Activated naive CD8-positive, alpha-beta T cell treated with anti-CD3 and anti-CD28 coated beads, Interleukin-2, amount 50 U/mL, for 16 hours (primary cell): Measurements from ENCODE around the gene ZER1.
A peak's percentile ranks its signal among the peaks of the same experiment; 100 is the strongest.
"Not testable (repeated sequence)": the region's sequence is repeated elsewhere in the genome, so short reads cannot be mapped to it uniquely, and the experiment has no call there.

Experiments
- DNase-seq: peaks from one replicate; pipeline ENCODE4 v3.0.0-alpha.2; 2020; ENCODE audit warnings: low read depth, low spot score

Gene ZER1

DNA sequence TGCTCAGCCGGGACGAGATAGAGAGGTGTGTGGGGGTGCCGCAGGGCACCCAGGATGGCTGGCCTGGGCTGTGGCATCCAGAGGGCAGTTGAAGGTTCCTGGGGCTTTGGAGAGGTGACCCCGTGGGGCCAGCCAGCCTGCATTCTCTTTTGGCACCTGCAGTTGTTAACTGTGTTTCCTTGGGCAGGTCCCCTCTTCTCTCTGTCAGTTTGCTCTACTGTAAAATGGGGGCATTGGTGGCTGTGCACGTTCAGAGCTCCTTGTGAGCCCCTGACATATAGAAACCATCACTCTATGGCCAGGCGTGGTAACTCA is 56.3 kb downstream of the ZER1 start:
- DNase-seq: no peak

DNA sequence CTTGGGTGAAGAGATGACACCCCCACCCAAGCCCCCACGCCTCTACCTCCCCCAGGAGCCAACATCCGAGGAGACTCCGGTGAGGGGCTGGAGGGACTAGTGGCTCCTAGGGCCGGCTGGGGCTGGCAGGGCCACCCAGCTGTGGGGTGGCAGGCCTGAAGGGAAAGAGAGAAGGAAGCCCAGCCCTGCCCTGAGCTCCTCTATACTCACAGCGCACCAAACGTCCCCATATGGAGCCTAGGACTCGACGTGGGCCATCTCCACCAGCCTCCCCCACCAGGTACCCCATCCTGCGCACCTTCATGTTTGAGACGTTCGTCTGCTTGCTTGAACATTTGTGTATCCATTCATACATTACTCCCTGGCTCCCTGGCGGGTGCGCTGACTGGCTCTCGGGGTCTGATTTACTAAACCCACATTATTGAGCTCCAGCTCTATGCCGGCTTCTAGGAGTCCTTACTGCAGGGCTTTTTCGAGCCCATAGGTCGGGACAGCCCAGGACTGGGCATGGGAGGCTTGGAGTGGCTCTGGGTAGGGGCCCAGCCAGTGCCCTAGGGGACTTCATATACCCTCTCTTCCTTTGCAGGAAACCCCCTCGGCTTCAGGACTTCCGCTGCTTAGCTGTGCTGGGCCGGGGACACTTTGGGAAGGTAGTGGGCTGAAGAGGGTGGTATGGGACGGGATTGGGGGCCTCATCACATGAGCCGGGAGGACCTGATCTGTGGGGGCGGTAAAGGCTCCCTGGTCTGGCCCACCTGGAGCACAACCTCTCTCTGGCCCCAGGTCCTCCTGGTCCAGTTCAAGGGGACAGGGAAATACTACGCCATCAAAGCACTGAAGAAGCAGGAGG is 56.9 kb downstream of the ZER1 start:
- DNase-seq: no peak

DNA sequence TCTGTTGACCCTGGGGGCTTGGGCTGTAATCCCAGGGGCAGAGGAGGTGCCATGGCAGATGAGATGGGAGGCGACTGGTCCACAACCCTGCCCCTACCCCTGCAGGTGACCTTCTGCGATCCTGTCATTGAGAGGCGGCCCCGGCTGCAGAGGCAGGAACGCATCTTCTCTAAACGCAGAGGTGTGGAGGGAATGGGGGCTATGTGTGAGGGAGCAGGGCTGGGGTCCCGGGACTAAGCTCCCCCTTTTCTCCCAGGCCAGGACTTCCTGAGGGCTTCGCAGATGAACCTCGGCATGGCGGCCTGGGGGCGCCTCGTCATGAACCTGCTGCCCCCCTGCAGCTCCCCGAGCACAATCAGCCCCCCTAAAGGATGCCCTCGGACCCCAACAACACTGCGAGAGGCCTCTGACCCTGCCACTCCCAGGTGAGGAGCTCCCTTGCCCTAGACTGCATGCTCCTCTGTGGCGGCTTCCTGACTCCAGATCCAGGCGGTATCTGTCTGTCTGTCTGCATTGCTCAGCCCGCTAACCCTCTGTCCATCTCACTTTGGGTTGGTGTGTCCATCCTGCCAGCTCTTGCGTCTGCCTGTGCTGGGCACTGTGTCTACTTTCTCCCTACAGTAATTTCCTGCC is 57.7 kb downstream of the ZER1 start:
- DNase-seq: no peak

DNA sequence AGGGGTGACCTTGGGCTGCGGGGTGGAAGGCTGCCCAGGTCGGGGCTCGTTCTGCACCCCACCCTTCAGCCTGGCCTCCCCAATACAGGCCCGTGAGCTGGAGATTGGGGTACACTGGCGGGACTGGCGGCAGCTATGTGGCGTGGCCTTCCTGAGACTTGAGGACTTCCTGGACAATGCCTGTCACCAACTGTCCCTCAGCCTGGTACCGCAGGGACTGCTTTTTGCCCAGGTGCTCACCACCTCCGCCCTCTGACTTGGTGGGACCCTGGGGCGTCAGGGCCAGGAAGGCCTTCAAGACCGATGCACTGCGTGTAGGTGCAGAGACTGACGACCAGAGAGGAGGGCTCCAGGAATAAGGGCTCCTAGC is 58.3 kb downstream of the ZER1 start:
- no peak for DNase-seq

DNA sequence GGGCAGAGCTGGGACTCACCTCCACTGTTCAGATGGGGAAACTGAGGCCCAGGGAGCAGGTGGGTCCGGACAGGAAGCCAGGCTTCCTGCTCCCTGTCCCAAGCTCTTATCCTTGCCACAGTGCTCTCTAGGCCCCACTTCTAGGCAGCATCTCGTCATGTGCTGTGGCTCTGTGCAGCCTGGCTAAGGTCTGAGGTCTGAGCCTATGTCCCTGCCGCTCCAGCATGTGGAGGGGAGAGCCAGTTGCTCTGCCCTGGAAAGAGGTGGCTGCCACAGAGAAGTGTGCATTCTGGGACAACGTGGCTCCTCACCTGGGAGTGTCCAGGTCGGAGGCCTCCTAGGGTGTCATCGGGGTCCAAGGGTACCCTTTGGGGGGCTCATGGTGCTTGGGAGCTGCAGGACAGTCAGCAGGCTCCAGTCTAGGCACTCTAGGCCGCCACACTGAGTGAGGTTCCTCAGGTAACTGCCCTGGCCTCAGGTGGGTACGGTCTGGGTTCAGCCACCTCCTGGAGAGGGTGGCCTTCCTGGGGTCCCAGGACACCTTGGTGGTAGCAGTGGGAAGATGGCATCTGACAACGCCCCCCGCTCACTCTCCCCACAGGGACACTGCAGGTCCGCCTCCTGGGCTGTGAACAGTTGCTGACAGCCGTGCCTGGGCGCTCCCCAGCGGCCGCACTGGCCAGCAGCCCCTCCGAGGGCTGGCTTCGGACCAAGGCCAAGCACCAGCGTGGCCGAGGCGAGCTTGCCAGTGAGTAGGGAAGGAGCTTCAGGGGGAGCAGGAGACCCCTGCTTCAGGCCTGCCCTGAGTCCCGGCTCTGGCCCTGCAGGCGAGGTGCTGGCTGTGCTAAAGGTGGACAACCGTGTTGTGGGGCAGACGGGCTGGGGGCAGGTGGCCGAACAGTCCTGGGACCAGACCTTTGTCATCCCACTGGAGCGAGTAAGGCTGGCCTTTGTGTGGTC is 59.0 kb downstream of the ZER1 start:
- no peak for DNase-seq

DNA sequence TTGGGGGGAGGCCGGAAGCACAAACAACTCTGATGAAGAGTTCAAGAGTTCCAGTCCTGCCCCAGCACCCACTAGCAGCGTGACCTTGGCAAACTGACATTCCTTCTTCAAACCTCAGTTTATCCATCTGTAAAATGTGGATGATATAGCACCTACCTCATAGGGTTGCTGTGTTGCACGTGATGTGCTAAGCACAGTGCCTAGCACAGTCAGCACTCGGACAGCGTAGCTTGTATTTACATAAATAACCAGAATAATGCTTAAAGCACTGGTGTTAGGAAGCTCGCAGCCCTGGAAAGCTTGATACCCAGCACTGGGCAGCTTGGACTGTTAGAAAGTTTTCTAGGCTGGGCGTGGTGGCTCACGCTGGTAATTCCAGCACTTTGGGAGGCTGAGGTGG is 64.3 kb downstream of the ZER1 start:
- DNase-seq: no peak

DNA sequence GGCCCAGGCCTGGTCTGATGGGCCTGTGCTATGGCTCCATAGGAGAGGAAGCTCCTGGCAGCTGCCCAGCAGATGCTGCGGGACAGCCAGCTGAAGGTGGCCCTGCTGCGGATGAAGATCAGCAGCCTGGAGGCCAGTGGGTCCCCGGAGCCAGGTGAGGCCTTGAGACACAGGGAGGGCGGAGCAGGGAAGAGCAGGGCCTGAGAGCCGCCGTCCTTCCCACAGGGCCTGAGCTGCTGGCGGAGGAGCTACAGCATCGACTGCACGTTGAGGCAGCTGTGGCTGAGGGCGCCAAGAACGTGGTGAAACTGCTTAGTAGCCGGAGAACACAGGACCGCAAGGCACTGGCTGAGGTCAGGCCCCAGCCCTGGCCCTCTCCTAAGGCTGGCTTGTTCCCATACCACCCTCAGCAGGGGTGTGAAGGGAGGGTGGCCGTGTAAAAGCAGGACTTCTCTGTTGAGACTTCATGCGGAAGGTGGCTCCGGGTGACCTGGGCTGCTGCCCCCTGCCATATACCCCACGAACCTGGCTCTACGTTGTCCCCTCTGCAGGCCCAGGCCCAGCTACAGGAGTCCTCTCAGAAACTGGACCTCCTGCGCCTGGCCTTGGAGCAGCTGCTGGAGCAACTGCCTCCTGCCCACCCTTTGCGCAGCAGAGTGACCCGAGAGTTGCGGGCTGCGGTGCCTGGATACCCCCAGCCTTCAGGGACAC is 64.9 kb downstream of the ZER1 start:
- no peak for DNase-seq

DNA sequence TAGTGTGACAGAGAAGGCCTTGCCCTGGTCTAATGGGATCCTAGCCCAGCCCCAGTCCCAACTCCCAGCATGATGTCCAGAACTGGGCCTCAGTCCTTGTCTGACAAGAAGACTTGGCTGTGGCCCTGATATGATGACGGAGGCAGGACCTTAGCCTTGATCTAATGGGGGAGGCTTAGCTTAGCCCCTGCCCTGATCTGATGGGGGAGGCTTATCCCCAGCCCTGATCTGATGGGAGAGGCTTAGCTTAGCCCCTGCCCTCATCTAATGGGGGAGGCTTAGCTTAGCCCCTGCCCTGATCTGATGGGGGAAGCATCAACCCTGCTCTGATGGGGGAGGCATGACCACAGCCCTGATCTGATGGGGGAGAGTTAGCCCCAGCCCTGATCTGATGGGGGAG is 65.7 kb downstream of the ZER1 start:
- DNase-seq: no peak

DNA sequence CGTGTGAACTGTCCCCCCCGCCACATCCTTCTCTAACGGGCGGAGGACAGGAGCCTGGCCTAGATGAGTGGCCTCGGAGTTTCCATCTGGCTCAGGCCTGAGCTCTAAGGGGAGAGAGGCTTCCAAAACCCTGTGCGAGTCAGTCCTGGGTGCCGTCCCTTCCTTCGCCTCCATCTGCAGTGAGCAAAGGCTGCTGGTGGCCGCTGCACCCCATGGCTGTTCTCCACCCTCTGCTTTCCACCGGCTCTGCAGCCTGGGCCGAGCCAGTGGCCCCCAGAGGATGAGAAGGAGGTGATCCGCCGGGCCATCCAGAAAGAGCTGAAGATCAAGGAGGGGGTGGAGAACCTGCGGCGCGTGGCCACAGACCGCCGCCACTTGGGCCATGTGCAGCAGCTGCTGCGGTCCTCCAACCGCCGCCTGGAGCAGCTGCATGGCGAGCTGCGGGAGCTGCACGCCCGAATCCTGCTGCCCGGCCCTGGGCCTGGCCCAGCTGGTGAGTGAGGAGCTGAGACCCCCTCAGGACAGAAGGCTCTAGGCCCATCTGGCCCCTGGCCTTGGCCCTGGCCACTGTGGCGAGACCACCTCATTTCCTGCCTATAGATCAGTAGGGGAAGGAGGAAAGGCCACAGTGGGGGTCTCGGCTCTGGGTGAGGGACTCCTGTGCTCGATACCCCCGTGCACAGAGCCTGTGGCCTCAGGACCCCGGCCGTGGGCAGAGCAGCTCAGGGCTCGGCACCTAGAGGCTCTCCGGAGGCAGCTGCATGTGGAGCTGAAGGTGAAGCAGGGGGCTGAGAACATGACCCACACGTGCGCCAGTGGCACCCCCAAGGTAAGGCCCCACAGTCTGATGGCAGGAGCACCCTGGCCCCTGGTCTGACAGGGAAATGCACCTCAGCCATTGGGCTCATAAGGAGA is 66.4 kb downstream of the ZER1 start:
- no peak for DNase-seq

DNA sequence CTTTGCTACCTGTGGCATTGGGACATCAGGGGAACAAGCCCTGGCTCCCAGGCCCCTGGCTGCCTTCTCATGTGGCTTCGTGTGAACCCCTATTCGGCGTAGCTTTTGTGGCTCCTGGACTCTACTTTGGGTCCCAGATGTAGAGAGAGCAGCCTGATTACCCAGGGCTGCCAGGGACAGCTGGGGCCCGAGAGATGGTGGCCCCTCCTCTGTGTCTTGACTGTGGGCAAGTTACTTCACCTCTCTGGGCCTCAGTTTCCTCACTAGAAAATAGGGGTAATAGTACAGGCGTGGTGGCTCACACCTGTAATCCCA is 67.4 kb downstream of the ZER1 start:
- no peak for DNase-seq

DNA sequence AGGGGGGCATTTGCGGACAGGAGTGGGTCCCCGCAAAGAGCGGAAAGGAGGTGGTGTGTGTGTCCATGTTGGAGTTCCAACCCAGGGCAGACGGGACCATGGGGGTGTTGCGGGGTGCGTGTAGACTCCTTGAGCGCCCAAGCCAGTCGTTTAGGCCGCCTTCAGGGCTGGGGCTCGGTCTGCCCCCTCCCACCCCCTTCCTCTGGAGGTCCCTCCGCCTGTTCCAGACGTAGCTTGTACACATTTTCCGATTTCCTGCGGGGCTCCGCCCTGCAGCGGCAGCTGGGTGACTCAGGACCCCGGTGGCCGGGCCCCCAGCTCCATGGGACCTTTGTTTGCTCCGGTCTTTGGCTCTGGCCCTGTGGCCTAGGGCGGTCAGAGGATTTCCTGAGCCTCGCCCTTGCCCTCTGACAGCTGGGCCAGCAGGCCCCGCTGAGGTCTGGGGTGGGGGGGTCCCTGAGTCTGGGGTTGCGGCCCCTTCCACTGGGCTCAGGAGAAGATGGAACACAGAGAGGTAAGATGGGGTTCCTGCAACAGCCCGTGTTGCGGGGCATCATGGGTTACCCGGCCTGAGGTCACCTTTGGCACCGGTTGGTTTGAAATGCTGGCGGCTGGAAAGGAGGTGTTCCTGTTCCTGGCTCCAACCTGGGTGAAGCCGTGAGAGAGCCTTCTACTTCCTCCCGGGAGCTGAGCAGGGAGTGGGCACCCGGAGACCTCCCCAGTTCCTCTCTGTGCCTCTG is 67.9 kb downstream of the ZER1 start:
- DNase-seq: no peak

DNA sequence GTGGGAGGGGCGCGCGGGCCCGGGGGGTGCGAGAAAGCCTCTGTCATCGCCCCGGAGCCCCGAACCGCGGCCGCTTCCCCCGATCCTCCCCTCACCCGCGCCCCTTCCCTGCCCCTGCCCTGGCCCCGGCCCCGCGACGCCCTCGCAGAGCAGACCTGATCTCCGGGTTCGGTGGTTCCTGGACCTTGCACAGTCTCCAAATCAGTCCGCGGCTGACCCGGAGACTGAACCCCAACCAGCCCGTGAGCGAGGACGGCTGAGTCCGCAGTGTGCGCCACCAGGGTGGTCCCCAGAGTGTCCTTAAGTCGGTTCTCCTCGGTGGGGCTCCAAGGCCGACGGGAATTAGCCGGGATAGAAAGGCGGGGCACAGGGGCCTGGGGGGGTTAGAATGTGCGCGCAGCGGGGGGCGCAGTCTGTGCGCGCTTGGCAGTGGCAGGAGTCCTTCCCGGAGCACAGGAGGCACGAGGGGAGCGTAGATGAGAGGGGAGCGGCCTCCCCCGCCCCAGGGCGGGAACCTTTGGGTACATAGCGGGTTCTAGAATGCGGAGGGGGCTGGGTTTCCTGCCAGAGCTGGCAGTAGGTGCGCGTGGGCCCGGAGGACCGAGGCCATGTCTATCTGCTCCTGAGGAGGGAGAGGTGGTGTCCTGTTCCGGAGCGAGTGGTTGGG is 68.6 kb downstream of the ZER1 start:
- DNase-seq: no peak

DNA sequence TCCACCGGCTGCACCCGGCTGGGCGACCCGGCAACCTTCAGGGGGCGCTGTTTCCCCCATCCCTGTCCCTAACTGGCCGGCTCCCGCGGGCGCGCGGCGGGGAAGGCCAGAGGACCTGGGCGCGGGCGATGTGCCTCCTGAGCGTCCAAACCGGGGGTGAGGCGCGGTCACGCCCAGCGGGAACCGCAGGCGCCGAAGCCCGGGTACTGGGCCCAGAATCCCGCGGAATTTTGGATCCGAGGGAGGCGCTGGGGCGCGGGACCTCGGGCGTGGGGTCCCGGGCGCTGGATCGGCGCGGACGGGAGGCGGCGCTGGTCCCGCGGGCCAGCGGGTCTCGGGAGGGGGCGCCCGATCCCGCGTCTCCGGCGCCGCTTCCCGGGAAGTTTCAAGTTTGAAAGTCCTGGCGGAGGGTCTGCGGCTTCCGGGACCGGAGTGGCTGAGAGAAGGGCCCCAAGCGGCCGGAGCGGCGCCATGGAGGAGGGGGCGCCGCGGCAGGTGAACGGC is 69.2 kb downstream of the ZER1 start, which contains the start of gene PKN3:
Gene PKN3 (plus strand): TSS at position 59 of the 504 bp plus-strand sequence. CDS start 413 bp downstream, at position 472.
- DNase-seq: peak; percentile 78

DNA sequence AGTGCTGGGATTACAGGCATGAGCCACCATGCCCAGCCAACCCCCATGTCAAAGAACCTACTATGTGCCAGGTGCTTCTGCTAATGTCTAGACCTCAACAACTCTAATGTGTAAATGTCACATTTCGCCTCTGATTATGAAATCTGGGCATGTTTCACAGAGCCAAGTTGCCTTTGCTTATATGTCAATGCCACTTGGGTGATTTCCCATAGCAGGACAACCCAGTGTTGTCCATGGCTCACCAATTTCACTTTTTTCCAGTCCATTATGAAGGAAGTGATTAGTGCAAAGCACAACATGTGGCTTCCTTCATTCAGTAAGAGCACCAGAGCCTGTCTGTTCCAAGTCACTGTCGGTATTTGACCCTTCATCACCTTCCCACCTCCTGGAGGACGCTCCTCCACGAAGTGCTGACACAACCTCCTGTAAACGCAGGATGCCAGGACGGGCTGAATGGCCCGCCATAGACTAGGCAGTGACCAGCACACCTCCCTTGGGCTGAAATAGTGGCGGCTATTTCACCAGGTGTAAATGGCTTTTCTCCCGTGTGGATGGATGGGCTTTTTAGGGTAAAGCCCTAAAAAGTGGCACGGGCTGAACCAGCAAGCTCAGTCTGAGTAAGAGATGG is 70.4 kb downstream of the ZER1 start:
- no peak for DNase-seq

DNA sequence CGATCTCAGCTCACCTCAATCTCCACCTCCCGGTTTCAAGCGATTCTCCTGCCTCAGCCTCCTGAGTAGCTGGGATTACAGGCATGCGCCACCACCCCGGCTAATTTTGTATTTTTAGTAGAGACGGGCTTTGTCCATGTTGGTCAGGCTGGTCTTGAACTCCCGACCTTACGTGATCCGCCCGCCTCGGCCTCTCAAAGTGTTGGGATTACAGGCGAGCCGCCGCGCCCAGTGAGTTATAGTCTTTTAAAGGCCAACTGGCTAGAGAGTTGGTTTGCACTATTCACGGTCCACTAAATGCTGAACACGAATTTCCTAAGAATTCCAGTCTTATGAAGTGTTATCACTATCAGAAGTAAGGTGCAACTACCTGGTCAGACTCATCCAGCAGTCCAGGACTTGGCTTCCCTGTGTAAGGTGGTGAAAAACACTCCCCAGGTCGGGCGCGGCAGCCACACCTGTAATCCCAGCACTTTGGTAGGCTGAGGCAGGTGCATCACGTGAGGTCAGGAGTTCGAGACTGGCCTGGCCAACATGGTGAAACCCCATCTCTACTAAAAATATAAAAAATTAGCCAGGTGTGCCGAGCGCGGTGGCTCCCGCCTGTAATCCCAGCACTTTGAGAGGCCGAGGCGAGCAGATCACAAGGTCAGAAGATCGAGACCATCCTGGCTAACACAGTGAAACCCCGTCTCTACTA is 72.5 kb downstream of the ZER1 start:
- not testable (repeated sequence) for DNase-seq

DNA sequence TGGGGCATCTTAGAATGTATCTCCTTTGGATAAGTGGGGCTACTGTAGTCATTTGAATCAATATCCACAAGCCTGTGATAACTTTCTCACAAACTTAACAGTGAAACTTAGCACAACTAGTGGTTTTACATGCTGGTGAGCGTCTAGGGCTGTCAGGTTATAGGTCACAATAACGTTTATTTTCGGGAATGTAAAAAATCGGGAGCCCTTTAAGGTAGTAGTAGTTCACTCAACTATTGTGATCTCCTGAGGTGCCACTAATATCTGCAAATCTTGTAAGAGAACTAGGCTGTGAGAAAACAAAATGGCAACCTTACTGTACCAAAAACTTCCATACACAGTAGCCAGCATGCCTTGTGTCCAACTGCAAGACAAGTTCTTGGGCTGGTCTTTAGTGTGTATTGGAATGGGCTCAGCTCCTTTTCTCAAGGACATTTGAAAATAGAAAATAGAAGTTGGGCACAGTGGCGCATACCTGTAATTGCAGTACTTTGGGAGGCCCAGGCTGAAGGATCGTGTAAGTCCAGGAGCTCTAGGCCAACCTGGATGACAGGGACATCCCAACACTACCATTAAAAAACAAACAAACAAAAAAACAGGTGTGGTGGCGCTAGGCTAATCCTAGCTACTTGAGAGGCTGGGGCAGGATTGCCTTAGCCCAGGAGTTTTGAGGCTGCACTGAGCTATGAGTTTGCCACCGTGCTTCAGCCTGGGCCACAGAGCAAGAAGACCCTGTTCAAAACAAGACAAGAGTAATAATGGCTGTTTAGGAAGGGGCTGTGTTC is 74.6 kb downstream of the ZER1 start:
- no peak for DNase-seq

DNA sequence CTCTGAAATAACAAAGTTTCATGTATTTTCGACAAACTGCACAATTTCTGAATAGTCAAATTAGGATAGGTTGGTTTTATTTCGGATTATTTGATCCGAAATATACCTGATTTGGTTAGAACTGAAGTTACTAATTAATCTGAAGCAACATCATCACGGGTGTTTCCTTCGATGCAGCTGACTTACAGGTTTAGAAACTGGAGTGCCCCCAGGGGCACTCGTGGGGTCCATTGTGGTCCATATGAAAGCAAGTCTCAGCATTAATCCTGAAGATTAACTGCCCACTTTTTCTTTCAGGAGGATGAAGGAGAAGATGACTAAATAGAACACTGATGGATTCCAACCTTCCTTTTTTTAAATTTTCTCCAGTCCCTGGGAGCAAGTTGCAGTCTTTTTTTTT is 77.4 kb downstream of the ZER1 start:
- DNase-seq: no peak
